Measurements from ENCODE around the gene POGLUT2. TPM values are rescaled to one million over a fixed set of nuclear protein-coding genes. Genes with fewer than 3 reads are reported as not detected.

Gene POGLUT2
- total and polyA plus RNA-seq, 10 of the 15 experiments (the other 5 are each of a cell fraction or from before 2014, with no cell fraction given): 2.9 to 11.3 (median 7.6) TPM

GRCh38 chr13:102816708-102817107 is 17.9 kb upstream of the POGLUT2 start (continued):
- TF ChIP-seq IRF3 (IDR thresholded peaks at IDR 0.05) (no peak), JUND (IDR thresholded peaks at IDR 0.05; ENCODE audit: low read depth, low read length) (no peak), LARP7 (IDR thresholded peaks at IDR 0.05) (no peak), SIN3A (IDR thresholded peaks at IDR 0.05; ENCODE audit: low read depth, low read length) (no peak), DPF2 (IDR thresholded peaks at IDR 0.05) (no peak), RELB (IDR thresholded peaks at IDR 0.05; ENCODE audit: low read depth) (no peak), NFXL1 (IDR thresholded peaks at IDR 0.05; ENCODE audit: borderline replicate concordance) (no peak), CHD2 (IDR thresholded peaks at IDR 0.05; ENCODE audit: borderline replicate concordance, low read depth, low read length) (no peak), FOXK2 (IDR thresholded peaks at IDR 0.05) (no peak), NFYA (IDR thresholded peaks at IDR 0.05; ENCODE audit: borderline replicate concordance, low read depth, low read length) (no peak), CEBPZ (IDR thresholded peaks at IDR 0.05; ENCODE audit: low read depth, low read length) (no peak)
